Activated CD8-positive, alpha-beta memory T cell treated with anti-CD3 and anti-CD28 coated beads, Interleukin-2, amount 50 U/mL, for 4 hours (primary cell): ENCODE results near the gene ZNF774.
A peak's percentile ranks its signal among the peaks of the same experiment; 100 is the strongest.
"Not testable (repeated sequence)": the region's sequence is repeated elsewhere in the genome, so short reads cannot be mapped to it uniquely, and the experiment has no call there.

Experiments
- DNase-seq: peaks from one replicate; pipeline ENCODE4 v3.0.0-alpha.2; 2020

The ZNF774 gene

DNA sequence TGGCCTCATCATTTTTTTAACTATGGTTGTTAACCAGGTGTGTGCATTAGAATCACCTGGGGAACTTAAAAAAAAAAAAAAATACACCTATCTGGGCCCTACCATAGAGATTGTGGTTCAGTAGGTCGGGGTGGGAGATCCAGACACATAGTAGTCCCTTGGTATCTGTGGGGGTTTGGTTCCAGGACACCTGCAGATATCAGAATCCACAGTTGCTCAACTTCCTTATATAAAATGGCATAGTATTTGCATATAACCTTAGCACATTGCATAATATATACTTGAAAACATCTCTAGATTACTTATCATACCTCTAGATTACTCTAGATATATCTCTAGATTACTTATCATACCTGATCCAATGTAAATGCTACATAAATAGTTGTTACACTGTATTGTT lies 41.0 kb downstream of the ZNF774 start:
- DNase-seq, result no peak

- DNase-seq, result no peak
These were observed 42.0 kb downstream of the ZNF774 start for GRCh38 chr15:90394074-90394473.

GRCh38 chr15:90394748-90395442 lies 42.8 kb downstream of the ZNF774 start:
- DNase-seq, result no peak

DNA sequence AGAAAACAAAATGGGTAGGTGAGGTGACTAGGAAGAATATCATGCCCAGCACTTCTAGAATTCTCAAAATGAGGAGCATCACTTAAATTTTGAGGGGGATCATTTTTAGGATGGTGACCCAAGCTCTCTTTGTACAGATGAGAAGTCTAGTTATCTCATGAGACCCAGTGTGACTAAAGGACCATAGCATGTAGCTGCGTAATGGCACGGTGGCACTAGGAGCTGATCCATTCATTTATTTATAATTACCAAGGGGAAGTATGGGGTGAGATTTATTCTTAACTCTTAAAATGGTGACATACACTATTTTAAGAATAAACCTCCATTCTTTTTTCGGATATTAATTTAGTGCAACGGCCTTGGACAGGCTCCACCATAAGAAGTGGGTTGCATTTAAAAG lies 44.2 kb downstream of the ZNF774 start:
- no peak for DNase-seq

GRCh38 chr15:90400005-90400758 lies 48.1 kb downstream of the ZNF774 start:
- no peak for DNase-seq

DNA sequence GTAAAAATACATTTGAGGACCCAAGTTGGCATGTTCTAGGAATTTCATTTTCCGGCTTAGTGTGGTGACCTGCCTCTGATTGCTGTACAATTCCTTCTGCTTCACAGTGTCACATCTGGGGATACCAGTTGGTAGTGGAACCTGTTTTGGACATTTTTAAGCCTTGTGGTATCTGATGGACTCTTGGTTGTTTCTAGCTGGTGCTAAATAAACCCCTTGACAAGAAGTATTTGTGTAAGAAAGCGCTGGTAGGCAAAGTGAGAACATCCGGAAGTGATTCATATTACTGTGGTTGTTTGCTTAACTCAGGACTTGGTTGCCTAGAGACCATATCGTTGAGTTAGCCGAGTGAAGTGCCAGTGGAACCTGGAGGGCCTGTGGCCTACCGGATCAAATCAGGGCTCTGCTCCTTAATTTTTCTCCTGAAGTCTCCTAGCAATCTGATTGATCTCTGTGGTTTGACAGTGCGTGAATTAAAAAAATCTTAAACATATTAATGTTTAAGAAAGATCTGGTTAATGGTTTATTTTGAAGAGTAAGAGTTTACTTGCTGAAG lies 48.8 kb downstream of the ZNF774 start:
- DNase-seq, result peak; percentile 47

DNA sequence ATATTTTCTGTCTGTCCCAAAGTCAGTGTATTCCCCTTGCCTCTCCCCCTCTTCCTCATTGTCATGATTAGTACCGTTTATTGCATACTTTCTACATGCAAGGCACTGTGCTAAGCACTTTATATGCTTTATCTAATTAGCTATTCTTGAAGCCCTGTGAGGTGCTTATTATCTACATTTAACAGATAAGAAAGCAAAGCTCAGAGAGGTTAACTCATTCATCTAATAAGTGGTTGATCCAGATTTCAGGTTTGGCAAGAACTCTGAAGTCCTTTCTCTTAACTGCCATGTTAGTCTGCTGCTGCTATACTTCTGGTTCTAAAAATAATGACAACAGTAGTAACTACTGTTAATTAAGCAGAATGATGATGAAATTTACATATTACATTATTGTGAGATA lies 49.4 kb downstream of the ZNF774 start:
- DNase-seq, result no peak

DNA sequence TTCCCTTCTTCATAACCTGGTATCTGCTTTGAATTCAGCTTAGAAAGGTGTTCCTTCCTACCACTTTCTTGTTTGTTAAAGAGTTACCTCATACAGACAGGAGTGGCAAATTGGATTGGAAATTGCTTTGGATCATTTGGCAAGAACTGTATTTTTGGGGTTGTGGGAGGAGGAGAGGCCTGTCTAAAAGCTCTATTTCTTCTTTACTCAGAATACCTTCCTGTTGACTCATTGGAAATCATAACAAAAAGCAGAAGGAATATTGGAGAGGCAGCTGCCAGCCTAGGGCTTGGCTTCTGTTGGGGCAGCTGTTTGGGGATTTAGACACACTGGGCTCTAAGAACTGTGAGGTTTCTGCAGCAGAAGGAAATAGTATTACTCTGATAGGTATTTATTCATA lies 50.1 kb downstream of the ZNF774 start:
- no peak for DNase-seq

DNA sequence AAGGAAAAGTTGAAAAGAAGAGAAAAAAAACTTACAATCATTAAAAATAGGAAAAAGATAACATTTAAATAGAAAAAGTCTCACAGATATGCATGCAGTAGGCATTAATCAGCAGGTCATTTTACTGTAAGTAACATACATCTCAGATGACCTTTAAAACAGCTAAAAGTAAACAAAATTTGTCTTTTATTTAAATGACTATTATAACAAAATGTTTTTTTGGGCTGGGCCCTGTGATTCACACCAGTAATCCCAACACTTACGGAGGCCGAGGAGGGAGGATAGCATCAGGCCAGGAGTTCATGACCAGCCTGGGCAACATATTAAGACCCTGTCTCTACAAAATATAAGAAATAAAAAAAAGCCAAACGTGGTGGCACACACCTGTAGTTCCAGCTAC lies 50.7 kb downstream of the ZNF774 start:
- no peak for DNase-seq

- no peak for DNase-seq
These were observed 53.0 kb downstream of the ZNF774 start for GRCh38 chr15:90405055-90405607.

GRCh38 chr15:90407336-90407735 lies 55.3 kb downstream of the ZNF774 start:
- no peak for DNase-seq

DNA sequence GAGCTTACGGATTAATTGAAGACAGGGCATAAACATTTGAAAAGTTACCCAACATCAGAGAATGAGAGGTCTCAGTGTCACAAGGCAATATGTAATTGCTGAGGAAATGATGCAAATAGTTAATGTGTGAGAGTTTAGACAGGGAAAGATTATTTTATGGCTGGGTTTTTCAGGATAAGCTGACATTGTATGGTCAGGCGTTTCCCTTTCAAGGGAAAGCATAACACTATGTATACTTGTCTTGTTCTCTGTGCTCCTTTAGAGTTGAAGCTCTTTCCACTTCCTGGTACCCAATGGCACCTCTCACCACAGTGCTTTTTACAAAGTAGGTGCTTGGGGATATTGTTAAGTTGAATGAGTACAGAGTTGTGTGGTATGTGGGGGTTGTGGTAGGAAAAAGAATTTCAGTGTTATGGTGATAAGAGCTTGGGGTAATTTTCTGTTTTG lies 55.8 kb downstream of the ZNF774 start:
- no peak for DNase-seq

GRCh38 chr15:90408657-90409056 lies 56.6 kb downstream of the ZNF774 start:
- no peak for DNase-seq

DNA sequence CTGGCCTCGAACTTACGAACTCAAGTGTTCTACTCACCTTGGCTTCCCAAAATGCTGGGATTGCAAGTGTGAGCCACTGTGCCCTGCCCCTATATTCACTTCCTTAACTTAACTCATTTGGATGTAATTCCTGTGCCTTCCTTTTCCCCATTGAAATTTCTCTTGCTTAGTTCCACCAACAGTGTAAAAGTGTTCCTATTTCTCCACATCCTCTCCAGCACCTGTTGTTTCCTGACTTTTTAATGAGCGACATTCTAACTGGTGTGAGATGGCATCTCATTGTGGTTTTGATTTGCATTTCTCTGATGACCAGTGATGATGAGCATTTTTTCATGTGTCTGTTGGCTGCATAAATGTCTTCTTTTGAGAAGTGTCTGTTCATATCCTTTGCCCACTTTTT lies 57.5 kb downstream of the ZNF774 start:
- not testable (repeated sequence) for DNase-seq

DNA sequence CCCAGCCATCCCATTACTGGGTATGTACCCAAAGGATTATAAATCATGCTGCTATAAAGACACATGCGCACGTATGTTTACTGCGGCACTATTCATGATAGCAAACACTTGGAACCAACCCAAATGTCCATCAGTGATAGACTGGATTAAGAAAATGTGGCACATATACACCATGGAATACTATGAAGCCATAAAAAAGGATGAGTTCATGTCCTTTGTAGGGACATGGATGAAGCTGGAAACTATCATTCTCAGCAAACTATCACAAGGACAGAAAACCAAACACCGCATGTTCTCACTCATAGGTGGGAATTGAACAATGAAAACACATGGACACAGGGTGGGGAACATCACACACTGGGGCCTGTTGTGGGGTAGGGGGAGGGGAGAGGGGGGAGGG lies 58.2 kb downstream of the ZNF774 start:
- not testable (repeated sequence) for DNase-seq

DNA sequence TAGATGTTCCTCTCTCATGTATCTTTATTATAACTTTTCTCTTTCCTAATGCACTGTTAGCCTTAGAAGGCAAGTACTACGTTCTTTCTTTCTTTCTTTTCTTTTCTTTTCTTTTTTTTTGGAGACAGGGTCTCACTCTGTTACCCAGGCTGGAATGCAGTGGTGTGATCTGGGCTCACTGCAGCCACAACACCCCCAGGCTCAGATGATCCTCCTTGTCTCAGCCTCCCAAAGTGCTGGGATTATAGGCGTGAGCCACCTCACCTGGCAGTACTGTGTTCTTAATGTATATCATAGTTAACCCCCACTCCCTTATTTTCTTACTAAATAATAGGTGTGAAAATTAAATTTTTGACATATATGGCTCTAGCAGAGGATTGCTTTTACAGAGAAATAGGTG lies 59.1 kb downstream of the ZNF774 start:
- no peak for DNase-seq
